ENCODE results near the gene MMUT.
"Not testable (repeated sequence)": the region's sequence is repeated elsewhere in the genome, so short reads cannot be mapped to it uniquely, and the experiment has no call there.

Gene MMUT

DNA sequence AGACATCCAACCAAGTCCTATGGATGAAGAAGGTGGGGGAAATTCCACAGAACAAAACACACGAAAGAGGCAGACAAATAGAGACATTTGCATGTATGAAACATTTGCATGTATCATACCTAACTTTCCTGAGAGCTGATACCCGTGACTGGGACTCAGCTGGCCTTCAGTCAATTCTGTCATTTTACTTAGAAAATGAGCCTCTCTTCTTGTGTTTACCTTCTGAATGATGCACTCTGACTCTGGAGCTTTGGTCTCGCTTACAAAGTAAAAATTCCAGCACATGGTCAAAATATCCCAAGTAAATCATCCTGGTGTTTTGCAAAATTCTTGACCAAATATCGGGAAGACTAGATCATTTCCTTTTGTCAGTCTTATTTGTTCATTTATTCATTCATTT lies 46.9 kb downstream of the MMUT start:
- DNase-seq (ENCODE audit: low read depth), result no peak

GRCh38 chr6:49415358-49415757 lies 47.7 kb downstream of the MMUT start:
- DNase-seq (ENCODE audit: low read depth), result no peak

DNA sequence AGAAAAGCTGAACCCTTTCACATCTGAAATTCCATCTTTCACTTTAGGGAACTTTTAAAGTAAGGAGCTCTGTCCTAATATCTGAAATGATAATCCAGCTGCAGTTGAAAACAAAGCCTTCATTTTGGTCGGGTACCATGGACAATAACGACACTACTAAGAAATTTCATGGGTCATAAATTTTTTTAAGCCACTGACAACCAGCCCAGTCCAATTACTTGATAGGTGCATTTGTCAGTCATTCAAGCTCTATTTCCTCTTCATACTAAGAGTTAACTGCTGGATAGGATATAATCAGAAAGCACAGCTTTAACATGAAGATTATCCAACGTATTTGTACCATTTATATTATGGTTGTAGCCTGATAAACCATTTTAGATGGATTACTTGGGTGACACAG lies 52.5 kb downstream of the MMUT start:
- no peak for DNase-seq (ENCODE audit: low read depth)

GRCh38 chr6:49409951-49410542 lies 53.0 kb downstream of the MMUT start:
- DNase-seq (ENCODE audit: low read depth), result peak; percentile 54

DNA sequence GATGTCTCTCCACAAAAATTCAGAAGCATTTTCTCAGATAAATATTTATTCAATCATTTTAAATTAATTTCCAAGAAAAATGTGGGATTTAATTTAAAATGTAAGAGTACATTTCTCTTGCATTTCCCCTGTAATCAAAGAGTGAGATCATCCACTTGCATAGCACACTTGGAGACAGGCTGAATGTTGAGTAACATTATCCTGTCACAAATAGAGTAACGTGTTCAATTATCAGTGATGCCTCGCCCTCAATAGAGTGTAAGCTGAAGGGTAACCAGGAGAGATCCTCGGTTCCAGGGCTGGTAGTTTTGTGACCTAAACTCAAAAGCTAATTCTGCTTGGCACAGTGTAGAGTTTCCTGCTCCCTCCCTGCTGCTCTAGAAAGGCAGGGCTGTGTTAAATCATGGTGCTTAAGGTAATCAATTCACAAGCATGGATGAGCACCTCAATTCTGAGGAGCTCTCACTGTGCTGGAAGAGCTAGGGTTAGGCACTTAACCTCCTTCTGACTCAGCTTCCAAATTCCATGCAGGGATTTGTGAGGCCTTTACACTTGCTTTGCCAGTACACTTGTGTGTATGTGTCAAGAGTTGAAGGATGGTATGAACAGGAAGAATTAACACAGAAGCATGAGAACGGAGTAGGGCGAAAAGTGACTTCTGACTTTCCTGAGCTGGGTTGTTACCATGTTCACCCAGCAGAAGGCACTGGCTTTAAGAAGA lies 56.6 kb downstream of the MMUT start:
- no peak for DNase-seq (ENCODE audit: low read depth)

GRCh38 chr6:49401063-49401462 lies 62.0 kb downstream of the MMUT start:
- DNase-seq (ENCODE audit: low read depth), result no peak

- DNase-seq (ENCODE audit: low read depth), result not testable (repeated sequence)
Observed at GRCh38 chr6:49386667-49387508, 76.2 kb downstream of the MMUT start.

GRCh38 chr6:49384904-49385303 lies 78.1 kb downstream of the MMUT start:
- no peak for DNase-seq (ENCODE audit: low read depth)
